ENCODE data around the gene PLOD2.

DNA sequence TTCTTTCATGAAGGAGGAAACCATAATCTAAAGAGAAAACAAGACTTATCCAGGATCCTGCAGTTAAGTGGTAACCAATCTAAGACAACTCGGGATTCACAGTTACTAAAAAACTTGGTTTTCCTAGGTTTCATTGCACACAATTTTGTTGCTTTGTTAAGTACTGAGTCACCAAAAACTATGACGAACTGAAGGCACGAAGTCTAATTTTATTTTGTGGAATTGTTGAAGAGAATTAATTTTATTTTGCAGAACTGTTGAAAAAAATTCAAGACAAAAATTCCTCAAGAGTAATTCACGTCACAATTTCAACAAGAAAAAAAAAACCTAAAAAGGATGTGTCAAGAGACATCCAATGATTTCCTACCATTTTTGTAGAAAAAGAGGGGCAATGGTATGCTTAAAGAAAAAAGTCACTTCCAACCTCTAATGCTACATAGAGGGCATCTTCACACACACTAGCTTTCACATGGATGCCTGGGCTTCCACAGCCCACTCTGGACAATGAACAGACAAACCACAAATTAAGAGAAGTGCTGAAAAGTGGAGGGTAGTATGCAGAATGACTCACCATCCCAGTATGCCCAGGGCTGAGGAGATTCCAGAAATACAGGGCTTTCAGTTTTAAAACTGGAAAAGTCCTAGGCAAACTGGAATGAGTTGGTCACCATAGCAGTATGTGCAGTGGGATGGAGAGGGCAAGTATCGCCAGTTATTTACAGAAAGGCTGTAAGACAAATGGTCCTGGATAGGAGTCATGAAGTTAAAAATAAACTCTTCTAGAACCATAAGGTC is 29.2 kb downstream of the PLOD2 start:
- TF ChIP-seq, protein P1, sequence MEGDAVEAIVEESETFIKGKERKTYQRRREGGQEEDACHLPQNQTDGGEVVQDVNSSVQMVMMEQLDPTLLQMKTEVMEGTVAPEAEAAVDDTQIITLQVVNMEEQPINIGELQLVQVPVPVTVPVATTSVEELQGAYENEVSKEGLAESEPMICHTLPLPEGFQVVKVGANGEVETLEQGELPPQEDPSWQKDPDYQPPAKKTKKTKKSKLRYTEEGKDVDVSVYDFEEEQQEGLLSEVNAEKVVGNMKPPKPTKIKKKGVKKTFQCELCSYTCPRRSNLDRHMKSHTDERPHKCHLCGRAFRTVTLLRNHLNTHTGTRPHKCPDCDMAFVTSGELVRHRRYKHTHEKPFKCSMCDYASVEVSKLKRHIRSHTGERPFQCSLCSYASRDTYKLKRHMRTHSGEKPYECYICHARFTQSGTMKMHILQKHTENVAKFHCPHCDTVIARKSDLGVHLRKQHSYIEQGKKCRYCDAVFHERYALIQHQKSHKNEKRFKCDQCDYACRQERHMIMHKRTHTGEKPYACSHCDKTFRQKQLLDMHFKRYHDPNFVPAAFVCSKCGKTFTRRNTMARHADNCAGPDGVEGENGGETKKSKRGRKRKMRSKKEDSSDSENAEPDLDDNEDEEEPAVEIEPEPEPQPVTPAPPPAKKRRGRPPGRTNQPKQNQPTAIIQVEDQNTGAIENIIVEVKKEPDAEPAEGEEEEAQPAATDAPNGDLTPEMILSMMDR (conservative IDR thresholded peaks at IDR 0.05; ENCODE audit: low read length): no peak
- TF ChIP-seq EZH2phosphoT487 (IDR thresholded peaks at IDR 0.05; ENCODE audit: borderline replicate concordance): no peak
